ENCODE results near the gene TPRG1L.

DNA sequence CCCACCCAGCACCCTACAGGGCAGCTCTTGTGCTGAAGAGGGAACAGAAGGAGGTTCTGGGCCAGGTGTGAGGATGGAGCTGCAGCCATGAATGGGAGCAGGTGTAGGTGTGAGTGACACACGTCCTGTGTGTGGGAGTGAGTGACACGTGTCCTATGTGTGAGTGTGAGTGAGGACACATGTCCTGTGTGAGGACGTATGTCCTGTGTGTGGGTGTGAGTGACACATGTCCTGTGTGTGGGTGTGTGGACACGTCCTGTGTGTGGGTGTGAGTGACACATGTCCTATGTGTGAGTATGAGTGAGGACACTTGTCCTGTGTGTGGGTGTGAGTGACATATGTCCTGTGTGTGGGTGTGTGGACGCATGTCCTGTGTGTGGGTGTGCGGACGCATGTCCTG, 39.9 kb upstream of the TPRG1L start:
- TF ChIP-seq CTCF (IDR thresholded peaks at IDR 0.05; ENCODE audit: insufficient read depth, low read length) (no peak), POLR2AphosphoS5 (IDR thresholded peaks at IDR 0.05; ENCODE audit: low read depth) (no peak), SPI1 (IDR thresholded peaks at IDR 0.05; ENCODE audit: borderline replicate concordance, low read depth) (no peak)
- TF ChIP-seq, protein P1, sequence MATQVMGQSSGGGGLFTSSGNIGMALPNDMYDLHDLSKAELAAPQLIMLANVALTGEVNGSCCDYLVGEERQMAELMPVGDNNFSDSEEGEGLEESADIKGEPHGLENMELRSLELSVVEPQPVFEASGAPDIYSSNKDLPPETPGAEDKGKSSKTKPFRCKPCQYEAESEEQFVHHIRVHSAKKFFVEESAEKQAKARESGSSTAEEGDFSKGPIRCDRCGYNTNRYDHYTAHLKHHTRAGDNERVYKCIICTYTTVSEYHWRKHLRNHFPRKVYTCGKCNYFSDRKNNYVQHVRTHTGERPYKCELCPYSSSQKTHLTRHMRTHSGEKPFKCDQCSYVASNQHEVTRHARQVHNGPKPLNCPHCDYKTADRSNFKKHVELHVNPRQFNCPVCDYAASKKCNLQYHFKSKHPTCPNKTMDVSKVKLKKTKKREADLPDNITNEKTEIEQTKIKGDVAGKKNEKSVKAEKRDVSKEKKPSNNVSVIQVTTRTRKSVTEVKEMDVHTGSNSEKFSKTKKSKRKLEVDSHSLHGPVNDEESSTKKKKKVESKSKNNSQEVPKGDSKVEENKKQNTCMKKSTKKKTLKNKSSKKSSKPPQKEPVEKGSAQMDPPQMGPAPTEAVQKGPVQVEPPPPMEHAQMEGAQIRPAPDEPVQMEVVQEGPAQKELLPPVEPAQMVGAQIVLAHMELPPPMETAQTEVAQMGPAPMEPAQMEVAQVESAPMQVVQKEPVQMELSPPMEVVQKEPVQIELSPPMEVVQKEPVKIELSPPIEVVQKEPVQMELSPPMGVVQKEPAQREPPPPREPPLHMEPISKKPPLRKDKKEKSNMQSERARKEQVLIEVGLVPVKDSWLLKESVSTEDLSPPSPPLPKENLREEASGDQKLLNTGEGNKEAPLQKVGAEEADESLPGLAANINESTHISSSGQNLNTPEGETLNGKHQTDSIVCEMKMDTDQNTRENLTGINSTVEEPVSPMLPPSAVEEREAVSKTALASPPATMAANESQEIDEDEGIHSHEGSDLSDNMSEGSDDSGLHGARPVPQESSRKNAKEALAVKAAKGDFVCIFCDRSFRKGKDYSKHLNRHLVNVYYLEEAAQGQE (IDR thresholded peaks at IDR 0.05; ENCODE audit: insufficient replicate concordance, low read depth), result no peak

Data from HL-60 (cell line).